Measurements from ENCODE around the gene FAM221A.
"Not testable (repeated sequence)": the region's sequence is repeated elsewhere in the genome, so short reads cannot be mapped to it uniquely, and the experiment has no call there.

Gene FAM221A

DNA sequence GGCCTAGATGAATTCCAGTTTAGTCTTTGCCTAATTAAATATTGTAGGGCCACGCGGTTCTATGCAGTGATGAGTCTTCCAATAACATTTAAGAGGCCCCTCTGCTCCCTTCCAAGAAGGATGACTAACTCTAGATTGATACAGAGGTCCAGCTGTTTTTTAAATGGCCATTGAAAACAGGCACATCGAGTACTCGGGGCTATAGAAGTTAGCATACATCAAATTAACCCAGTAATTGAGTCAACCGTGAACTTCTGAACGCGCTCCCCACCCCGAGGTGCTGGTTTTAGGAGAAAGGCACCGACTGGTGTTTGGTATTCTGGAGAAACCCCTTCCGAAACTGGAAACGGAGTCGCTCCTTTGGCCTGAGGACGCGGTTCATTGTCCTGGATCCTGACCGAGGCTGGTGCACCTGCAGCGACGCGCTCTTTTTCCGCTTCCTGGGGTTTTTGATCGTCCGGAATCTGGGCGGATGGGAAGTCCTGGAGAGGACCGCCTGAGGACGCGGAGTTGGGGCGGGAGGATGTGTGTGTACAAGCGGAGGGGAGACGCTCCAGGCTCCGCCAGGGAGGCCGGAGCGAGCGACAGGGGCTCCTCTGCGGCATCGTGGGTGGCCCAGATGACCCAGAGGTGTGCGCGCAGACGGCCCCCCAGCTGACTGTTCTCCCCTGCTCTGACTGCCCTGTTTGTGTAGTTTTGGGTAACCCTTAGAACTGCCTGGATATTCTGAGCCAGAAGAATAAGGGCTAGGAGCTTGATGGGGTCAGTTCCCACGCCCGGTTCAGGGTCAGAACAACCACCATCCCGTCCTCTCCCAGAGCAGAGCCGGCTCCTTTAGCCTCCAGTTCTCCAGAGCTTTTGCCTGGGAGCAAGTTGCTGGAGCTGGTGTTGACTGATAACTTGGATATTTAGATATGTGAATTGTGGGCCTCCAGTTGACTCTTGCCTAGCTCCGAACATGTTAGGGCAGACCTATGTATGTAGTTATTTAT lies 711 bp downstream of the FAM221A start:
- Histone ChIP-seq H3K4me3 (IDR thresholded peaks at IDR 0.05; ENCODE audit: insufficient read depth, low read depth, low read length) (no peak overlapping the region), H3K4me1 (ENCODE audit: low read depth, poor library complexity, severe bottlenecking) (no peaks in the 10 kb centered on the region), H3K4me2 (no peak overlapping the region), H3K27ac (no peak overlapping the region), H3K36me3 (ENCODE audit: insufficient read depth) (no peaks in the 10 kb centered on the region), H3K79me2 (ENCODE audit: insufficient read depth, low read depth) (no peaks in the 10 kb centered on the region), H3K9ac (no peak overlapping the region), H3K27me3 (ENCODE audit: insufficient read depth, low read depth) (no peaks in the 10 kb centered on the region), H4K20me1 (ENCODE audit: insufficient read depth) (no peaks in the 10 kb centered on the region), H2AFZ (ENCODE audit: low read depth) (no peak overlapping the region)
- TF ChIP-seq CTCF (conservative IDR thresholded peaks at IDR 0.05; ENCODE audit: low read depth, low read length), result no peak

DNA sequence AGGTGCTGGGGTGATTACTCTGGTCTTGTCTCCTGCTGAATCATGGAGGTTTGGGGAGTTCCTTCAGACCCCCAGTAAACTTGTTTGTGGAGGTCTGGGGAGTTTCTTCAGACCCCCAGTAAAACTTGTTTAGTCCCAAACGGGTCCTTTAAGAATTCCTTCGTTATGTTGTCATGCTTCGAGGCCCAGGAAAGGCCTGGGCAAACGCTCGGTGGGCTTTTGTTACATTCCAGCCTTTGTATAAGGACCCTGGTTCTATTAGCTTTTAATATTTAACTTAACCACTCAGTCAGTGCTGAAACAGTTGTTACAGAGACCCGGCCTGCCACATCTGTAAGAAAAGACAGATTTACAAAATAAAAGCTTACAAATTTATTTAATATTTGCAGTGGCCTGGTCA lies 4.0 kb downstream of the FAM221A start:
- not testable (repeated sequence) for H3K4me3 ChIP-seq (IDR thresholded peaks at IDR 0.05; ENCODE audit: insufficient read depth, low read depth, low read length); H3K36me3 ChIP-seq (ENCODE audit: insufficient read depth); H4K20me1 ChIP-seq (ENCODE audit: insufficient read depth); H3K9ac ChIP-seq; H2AFZ ChIP-seq (ENCODE audit: low read depth); H3K79me2 ChIP-seq (ENCODE audit: insufficient read depth, low read depth); H3K4me1 ChIP-seq (ENCODE audit: low read depth, poor library complexity, severe bottlenecking); H3K27ac ChIP-seq; H3K27me3 ChIP-seq (ENCODE audit: insufficient read depth, low read depth); H3K4me2 ChIP-seq

GRCh38 chr7:23685731-23686130 lies 5.7 kb downstream of the FAM221A start:
- H3K4me1 ChIP-seq (ENCODE audit: low read depth, poor library complexity, severe bottlenecking), result no peaks in the 10 kb centered on the region
- TF ChIP-seq CTCF (conservative IDR thresholded peaks at IDR 0.05; ENCODE audit: low read depth, low read length), result no peak
- H2AFZ ChIP-seq (ENCODE audit: low read depth), result no peak overlapping the region
- H3K36me3 ChIP-seq (ENCODE audit: insufficient read depth), result no peaks in the 10 kb centered on the region
- no peaks in the 10 kb centered on the region for H4K20me1 ChIP-seq (ENCODE audit: insufficient read depth)
- no peak overlapping the region for H3K9ac ChIP-seq
- no peaks in the 10 kb centered on the region for H3K79me2 ChIP-seq (ENCODE audit: insufficient read depth, low read depth)
- no peaks in the 10 kb centered on the region for H3K27me3 ChIP-seq (ENCODE audit: insufficient read depth, low read depth)
- H3K4me3 ChIP-seq (IDR thresholded peaks at IDR 0.05; ENCODE audit: insufficient read depth, low read depth, low read length), result no peak overlapping the region
- H3K4me2 ChIP-seq, result no peak overlapping the region
- no peak overlapping the region for H3K27ac ChIP-seq

DNA sequence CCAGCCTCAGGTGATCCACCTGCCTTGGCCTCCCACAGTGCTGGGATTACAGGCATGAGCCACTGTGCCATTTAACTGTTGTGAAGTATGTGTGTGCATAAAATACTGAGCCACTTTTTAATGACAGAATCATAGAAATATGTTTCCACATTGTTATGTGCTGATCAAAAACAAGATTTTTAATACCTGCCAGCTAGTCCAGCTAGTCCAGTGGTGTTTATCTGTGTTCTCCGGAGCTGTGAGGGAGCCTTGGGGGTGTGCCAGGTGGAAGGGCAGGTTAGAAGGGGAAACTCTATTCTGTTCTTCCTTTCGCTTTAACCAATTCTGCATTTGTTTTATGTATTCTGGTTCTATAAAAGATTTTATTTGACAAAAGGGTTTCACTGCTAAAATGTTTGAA lies 7.0 kb downstream of the FAM221A start:
- H3K79me2 ChIP-seq (ENCODE audit: insufficient read depth, low read depth), result no peaks in the 10 kb centered on the region
- no peak for TF ChIP-seq CTCF (conservative IDR thresholded peaks at IDR 0.05; ENCODE audit: low read depth, low read length)
- H3K9ac ChIP-seq, result no peak overlapping the region
- no peaks in the 10 kb centered on the region for H4K20me1 ChIP-seq (ENCODE audit: insufficient read depth)
- H3K27me3 ChIP-seq (ENCODE audit: insufficient read depth, low read depth), result no peaks in the 10 kb centered on the region
- no peak overlapping the region for H3K4me3 ChIP-seq (IDR thresholded peaks at IDR 0.05; ENCODE audit: insufficient read depth, low read depth, low read length)
- no peak overlapping the region for H3K27ac ChIP-seq
- no peak overlapping the region for H3K4me2 ChIP-seq
- H3K4me1 ChIP-seq (ENCODE audit: low read depth, poor library complexity, severe bottlenecking), result no peaks in the 10 kb centered on the region
- H2AFZ ChIP-seq (ENCODE audit: low read depth), result no peak overlapping the region
- no peaks in the 10 kb centered on the region for H3K36me3 ChIP-seq (ENCODE audit: insufficient read depth)

- no peak for TF ChIP-seq CTCF (conservative IDR thresholded peaks at IDR 0.05; ENCODE audit: low read depth, low read length)
- Histone ChIP-seq H4K20me1 (ENCODE audit: insufficient read depth) (no peaks in the 10 kb centered on the region), H3K79me2 (ENCODE audit: insufficient read depth, low read depth) (no peaks in the 10 kb centered on the region), H3K9ac (no peak overlapping the region), H3K4me1 (ENCODE audit: low read depth, poor library complexity, severe bottlenecking) (no peaks in the 10 kb centered on the region), H3K4me3 (IDR thresholded peaks at IDR 0.05; ENCODE audit: insufficient read depth, low read depth, low read length) (no peak overlapping the region), H2AFZ (ENCODE audit: low read depth) (no peak overlapping the region), H3K27ac (no peak overlapping the region), H3K36me3 (ENCODE audit: insufficient read depth) (no peaks in the 10 kb centered on the region), H3K4me2 (no peak overlapping the region), H3K27me3 (ENCODE audit: insufficient read depth, low read depth) (no peaks in the 10 kb centered on the region)
These were observed 9.2 kb downstream of the FAM221A start for GRCh38 chr7:23689165-23689564.
